H9 (cell line): Measurements from ENCODE around the gene GCNT2. TPM values are rescaled to one million over a fixed set of nuclear protein-coding genes. Genes with fewer than 3 reads are reported as not detected.

Source experiments
- DNase-seq: peaks from one replicate; pipeline ENCODE4 v3.0.0-alpha.2; 2017
- H2AFZ ChIP-seq: one replicate; pipeline ENCODE4 v1.6.1; 2013; ENCODE audit warnings: mild to moderate bottlenecking, low read length, control low read depth, moderate library complexity
- H2AK5ac ChIP-seq: 2 replicates; pipeline ENCODE4 v1.6.1; 2013; ENCODE audit warnings: low read length, control low read depth, mixed read lengths; ENCODE audit not compliant: insufficient read length
- H2BK120ac ChIP-seq: one replicate; pipeline ENCODE4 v1.6.1; 2013; ENCODE audit warnings: low read depth, mild to moderate bottlenecking, low read length, control low read depth, inconsistent platforms; ENCODE audit not compliant: poor library complexity, severe bottlenecking
- H2BK12ac ChIP-seq: 2 replicates; pipeline ENCODE4 v1.6.1; 2013; ENCODE audit warnings: low read length, control low read depth, mixed read lengths, low read depth; ENCODE audit not compliant: insufficient read length
- H2BK15ac ChIP-seq: 2 replicates; pipeline ENCODE4 v1.6.1; 2013; ENCODE audit warnings: low read depth, low read length, control low read depth
- H2BK20ac ChIP-seq: one replicate; pipeline ENCODE4 v1.6.1; 2013; ENCODE audit warnings: low read depth, mild to moderate bottlenecking, low read length, control low read depth, inconsistent platforms; ENCODE audit not compliant: poor library complexity, severe bottlenecking
- H2BK5ac ChIP-seq: 2 replicates; pipeline ENCODE4 v1.6.1; 2013; ENCODE audit warnings: low read length, control low read depth, mixed read lengths; ENCODE audit not compliant: insufficient read length
- H3K14ac ChIP-seq: 2 replicates; pipeline ENCODE4 v1.6.1; 2013; ENCODE audit warnings: low read length, control low read depth; ENCODE audit not compliant: insufficient read depth
- H3K18ac ChIP-seq: 2 replicates; pipeline ENCODE4 v1.6.1; 2013; ENCODE audit warnings: low read depth, mild to moderate bottlenecking, mixed read lengths, low read length, control low read depth; ENCODE audit not compliant: insufficient read length
- H3K23ac ChIP-seq: 2 replicates; pipeline ENCODE4 v1.6.1; 2013; ENCODE audit warnings: low read length, control low read depth, mixed read lengths, low read depth; ENCODE audit not compliant: insufficient read length
- H3K23me2 ChIP-seq: 2 replicates; pipeline ENCODE4 v1.6.1; 2013; ENCODE audit warnings: low read depth, mild to moderate bottlenecking, mixed read lengths, low read length, control low read depth; ENCODE audit not compliant: insufficient read length, poor library complexity, severe bottlenecking
- H3K27ac ChIP-seq: 2 replicates; pipeline ENCODE4 v1.5.1; 2013; ENCODE audit warnings: low read length, control low read depth, mixed read lengths, low read depth; ENCODE audit not compliant: insufficient read length
- H3K27me3 ChIP-seq: 2 replicates; pipeline ENCODE4 v1.6.1; 2013; ENCODE audit warnings: low read length, control low read depth, inconsistent platforms; ENCODE audit not compliant: insufficient read depth
- H3K4ac ChIP-seq: 2 replicates; pipeline ENCODE4 v1.6.1; 2013; ENCODE audit warnings: low read depth, mild to moderate bottlenecking, control low read depth, inconsistent platforms, low read length, moderate library complexity
- H3K4me1 ChIP-seq: 2 replicates; pipeline ENCODE4 v1.6.1; 2013; ENCODE audit warnings: low read length, control low read depth, inconsistent platforms; ENCODE audit not compliant: insufficient read depth
- H3K4me2 ChIP-seq: 2 replicates; pipeline ENCODE4 v1.6.1; 2013; ENCODE audit warnings: low read length, control low read depth, mixed read lengths; ENCODE audit not compliant: insufficient read length, insufficient read depth
- H3K56ac ChIP-seq: 2 replicates; pipeline ENCODE4 v1.6.1; 2013; ENCODE audit warnings: low read depth, mild to moderate bottlenecking, mixed read lengths, low read length, control low read depth; ENCODE audit not compliant: insufficient read length
- H3K79me1 ChIP-seq: 2 replicates; pipeline ENCODE4 v1.6.1; 2013; ENCODE audit warnings: low read depth, mild to moderate bottlenecking, moderate library complexity, low read length, control low read depth, inconsistent platforms; ENCODE audit not compliant: insufficient read depth, poor library complexity, severe bottlenecking
- H3K79me2 ChIP-seq: 2 replicates; pipeline ENCODE4 v1.6.1; 2013; ENCODE audit warnings: low read length, control low read depth, inconsistent platforms; ENCODE audit not compliant: insufficient read depth
- H3K9ac ChIP-seq: 2 replicates; pipeline ENCODE4 v1.6.1; 2013; ENCODE audit warnings: low read length, control low read depth, mixed read lengths; ENCODE audit not compliant: insufficient read length; ENCODE audit errors: extremely low read depth
- H3K9me3 ChIP-seq: one replicate; pipeline ENCODE4 v1.6.1; 2013; ENCODE audit warnings: low read depth, low read length, inconsistent platforms; ENCODE audit not compliant: control insufficient read depth
- H3T11ph ChIP-seq: one replicate; pipeline ENCODE4 v1.6.1; 2013; ENCODE audit warnings: mild to moderate bottlenecking, low read length, control low read depth, inconsistent platforms
- H4K20me1 ChIP-seq: one replicate; pipeline ENCODE4 v1.6.1; 2013; ENCODE audit not compliant: control insufficient read depth, insufficient read length, insufficient read depth
- H4K5ac ChIP-seq: 2 replicates; pipeline ENCODE4 v1.6.1; 2013; ENCODE audit warnings: low read depth, mild to moderate bottlenecking, mixed read lengths, low read length, control low read depth; ENCODE audit not compliant: insufficient read length
- H4K8ac ChIP-seq: replicated peaks from 2 replicates; pipeline ENCODE4 v1.6.1; 2013; ENCODE audit warnings: low read length, control low read depth, mixed read lengths, low read depth; ENCODE audit not compliant: insufficient read length
- H4K91ac ChIP-seq: 2 replicates; pipeline ENCODE4 v1.6.1; 2013; ENCODE audit warnings: low read depth, mild to moderate bottlenecking, moderate library complexity, mixed read lengths, low read length, control low read depth; ENCODE audit not compliant: insufficient read length
- H3K27ac Mint-ChIP-seq, 3 experiments: 2 replicates in 2 of 3; 3 replicates in 1 of 3; pipeline ENCODE4 v1.8.0; 2020 to 2021; ENCODE audit warnings: mixed read lengths in 3 of 3, mild to moderate bottlenecking in 1 of 3, moderate library complexity in 1 of 3
- H3K27me3 Mint-ChIP-seq: 2 replicates; pipeline ENCODE4 v1.8.0; 2021; ENCODE audit warnings: low read depth, mild to moderate bottlenecking, moderate library complexity, mixed read lengths
- H3K36me3 Mint-ChIP-seq, 3 experiments: 2 replicates in 2 of 3; 3 replicates in 1 of 3; pipeline ENCODE4 v1.8.0; 2020 to 2021; ENCODE audit warnings: low read depth in 3 of 3, mixed read lengths in 3 of 3; ENCODE audit not compliant: insufficient read depth in 1 of 3
- H3K4me1 Mint-ChIP-seq, 2 experiments: 2 replicates each; pipeline ENCODE4 v1.8.0; 2020; ENCODE audit warnings: mixed read lengths in 2 of 2
- H3K4me3 Mint-ChIP-seq, 2 experiments: 2 replicates in 1 of 2; 3 replicates in 1 of 2; pipeline ENCODE4 v1.8.0; 2020 to 2021; ENCODE audit warnings: mild to moderate bottlenecking in 2 of 2, mixed read lengths in 2 of 2, moderate library complexity in 1 of 2
- H3K9me3 Mint-ChIP-seq, 2 experiments: 2 replicates in 1 of 2; 3 replicates in 1 of 2; pipeline ENCODE4 v1.8.0; 2020; ENCODE audit warnings: mild to moderate bottlenecking in 2 of 2, mixed read lengths in 2 of 2, moderate library complexity in 1 of 2
- WGBS: extraction: QIAGEN DNeasy Blood & Tissue Kit; methylation state at CpG from one replicate; pipeline ENCODE4 v1.1.7; 2013; ENCODE audit warnings: missing lambda C conversion rate, low lambda C conversion rate, mixed read lengths; ENCODE audit not compliant: insufficient read length; ENCODE audit errors: extremely low coverage; 5-methylcytosine and 5-hydroxymethylcytosine counted together
- total RNA-seq: library from RNA; stranded (reverse); gene quantifications from 2 replicates; pipeline ENCODE4 v1.2.1, GENCODE V29; 2021
- TF ChIP-seq, protein P1 (sequence below): fragments of 200-600 bp; sonication (generic); conservative IDR thresholded peaks from 3 replicates; pipeline ENCODE4 v1.8.0; 2021; ENCODE audit warnings: antibody characterized with exemption, mild to moderate bottlenecking

GCNT2 gene
- total RNA-seq, 1 experiment from 2014 or later = 41.7 TPM

DNA sequence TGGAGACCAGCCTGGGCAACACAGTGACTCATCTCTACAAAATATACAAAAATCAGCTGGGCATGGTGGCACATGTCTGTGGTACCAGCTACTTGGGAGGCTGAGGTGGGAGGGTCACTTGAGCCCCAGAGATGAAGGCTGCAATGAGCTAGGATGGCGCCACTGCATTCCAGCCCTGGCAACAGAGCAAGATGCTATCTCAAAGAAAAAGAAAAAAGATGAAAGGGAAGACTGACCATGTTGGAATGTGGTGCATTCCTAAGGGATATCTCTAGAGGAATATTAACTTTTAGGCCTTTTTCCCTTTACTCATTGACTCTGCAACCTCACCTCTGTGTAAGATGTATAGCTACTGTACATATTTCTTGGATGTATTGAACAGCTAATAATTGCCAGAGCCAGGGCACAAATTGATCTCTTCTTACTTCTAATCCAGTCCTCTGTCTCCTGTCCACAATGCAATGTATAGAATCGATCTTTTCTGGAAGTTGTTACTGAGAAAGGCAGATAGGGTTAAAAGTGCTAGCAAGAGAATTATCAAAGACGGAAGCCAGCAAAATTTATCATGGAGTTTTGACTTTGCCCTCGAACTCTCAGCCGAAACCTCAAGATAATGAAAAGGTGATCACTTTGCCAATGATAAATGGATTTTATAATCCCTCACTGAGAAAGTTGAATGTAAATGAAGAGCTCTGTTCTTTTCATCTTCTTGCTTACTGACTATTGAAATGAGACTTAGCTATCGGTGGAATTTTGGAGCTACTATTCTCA is 46.3 kb downstream of the GCNT2 start:
- Histone ChIP-seq H4K5ac (no peak overlapping the region), H3K56ac (no peak overlapping the region), H3K27ac (no peak overlapping the region), H2BK5ac (no peak overlapping the region), H3K4ac (no peak overlapping the region), H3K9me3 (no peaks in the 10 kb centered on the region), H4K20me1 (no peaks in the 10 kb centered on the region), H2AFZ (no peak overlapping the region), H3K14ac (no peak overlapping the region), H2BK20ac (no peak overlapping the region), H3K27me3 (no peaks in the 10 kb centered on the region; the same call in 1 of the 2 replicates), H3K18ac (no peak overlapping the region), H3K23ac (no peak overlapping the region), H3K23me2 (no peaks in the 10 kb centered on the region), H3K4me1 (0 out of 2 replicates have a peak, but pooled peaks cover 6% of the 10 kb centered on the region), H4K8ac (no peak overlapping the region), H3K79me2 (peaks cover 34% of the 10 kb centered on the region; the same call in 1 of the 2 replicates), H2AK5ac (no peak overlapping the region), H3K9ac (no peak overlapping the region), H2BK12ac (no peak overlapping the region), H3T11ph (no peak overlapping the region), H4K91ac (no peak overlapping the region), H3K4me2 (no peak overlapping the region), H2BK120ac (no peak overlapping the region), H2BK15ac (no peak overlapping the region), H3K79me1 (peaks cover 16% of the 10 kb centered on the region)
- Mint-ChIP-seq H3K27me3 (no peaks in the 10 kb centered on the region), H3K9me3 (no peaks in the 10 kb centered on the region), H3K4me3 (no peak overlapping the region), H3K4me1 (peaks cover 41 to 43% of the 10 kb centered on the region in 2 experiments), H3K27ac (no peak overlapping the region), H3K36me3 (peaks cover 27 to 56% (median 33%) of the 10 kb centered on the region in 3 experiments)
- no CpG with 5 or more reads among the region's 6 CpGs for WGBS
- TF ChIP-seq, protein P1, sequence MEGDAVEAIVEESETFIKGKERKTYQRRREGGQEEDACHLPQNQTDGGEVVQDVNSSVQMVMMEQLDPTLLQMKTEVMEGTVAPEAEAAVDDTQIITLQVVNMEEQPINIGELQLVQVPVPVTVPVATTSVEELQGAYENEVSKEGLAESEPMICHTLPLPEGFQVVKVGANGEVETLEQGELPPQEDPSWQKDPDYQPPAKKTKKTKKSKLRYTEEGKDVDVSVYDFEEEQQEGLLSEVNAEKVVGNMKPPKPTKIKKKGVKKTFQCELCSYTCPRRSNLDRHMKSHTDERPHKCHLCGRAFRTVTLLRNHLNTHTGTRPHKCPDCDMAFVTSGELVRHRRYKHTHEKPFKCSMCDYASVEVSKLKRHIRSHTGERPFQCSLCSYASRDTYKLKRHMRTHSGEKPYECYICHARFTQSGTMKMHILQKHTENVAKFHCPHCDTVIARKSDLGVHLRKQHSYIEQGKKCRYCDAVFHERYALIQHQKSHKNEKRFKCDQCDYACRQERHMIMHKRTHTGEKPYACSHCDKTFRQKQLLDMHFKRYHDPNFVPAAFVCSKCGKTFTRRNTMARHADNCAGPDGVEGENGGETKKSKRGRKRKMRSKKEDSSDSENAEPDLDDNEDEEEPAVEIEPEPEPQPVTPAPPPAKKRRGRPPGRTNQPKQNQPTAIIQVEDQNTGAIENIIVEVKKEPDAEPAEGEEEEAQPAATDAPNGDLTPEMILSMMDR = no peak
- DNase-seq = no peak
